Measurements from ENCODE around the gene CHCHD4.

The CHCHD4 gene

GRCh38 chr3:14150491-14151230 is 26.0 kb upstream of the CHCHD4 start:
- FAIRE-seq (no peak), DNase-seq (ENCODE audit: insufficient read length, low spot score) (no peak)

- DNase-seq (ENCODE audit: insufficient read length, low spot score) (no peak), FAIRE-seq (no peak)
Measured at GRCh38 chr3:14150078-14150477, 25.4 kb upstream of the CHCHD4 start.

GRCh38 chr3:14148041-14148985 is 23.6 kb upstream of the CHCHD4 start:
- FAIRE-seq (no peak), DNase-seq (ENCODE audit: insufficient read length, low spot score) (no peak)

GRCh38 chr3:14147617-14148016 is 22.9 kb upstream of the CHCHD4 start:
- FAIRE-seq, result no peak
- no peak for DNase-seq (ENCODE audit: insufficient read length, low spot score)

- DNase-seq (ENCODE audit: insufficient read length, low spot score), result no peak
- no peak for FAIRE-seq
Measured at GRCh38 chr3:14147066-14147435, 22.4 kb upstream of the CHCHD4 start.

GRCh38 chr3:14146381-14147065 is 21.9 kb upstream of the CHCHD4 start:
- no peak for DNase-seq (ENCODE audit: insufficient read length, low spot score)
- no peak for FAIRE-seq

GRCh38 chr3:14145670-14146380 is 21.2 kb upstream of the CHCHD4 start:
- DNase-seq (ENCODE audit: insufficient read length, low spot score) (no peak), FAIRE-seq (no peak)

GRCh38 chr3:14145236-14145635 is 20.6 kb upstream of the CHCHD4 start:
- DNase-seq (ENCODE audit: insufficient read length, low spot score), result no peak
- FAIRE-seq, result no peak

GRCh38 chr3:14144423-14145075 is 19.9 kb upstream of the CHCHD4 start:
- FAIRE-seq (peak; percentile 86), DNase-seq (ENCODE audit: insufficient read length, low spot score) (peak; percentile 86)

- no peak for FAIRE-seq
Measured at GRCh38 chr3:14143271-14144225, 18.9 kb upstream of the CHCHD4 start.

GRCh38 chr3:14142567-14143270 is 18.0 kb upstream of the CHCHD4 start:
- no peak for DNase-seq (ENCODE audit: insufficient read length, low spot score)
- FAIRE-seq, result no peak

More at GRCh38 chr3:14143271-14144225, 18.9 kb upstream of the CHCHD4 start:
- DNase-seq (ENCODE audit: insufficient read length, low spot score), result no peak

GRCh38 chr3:14141602-14142341 is 17.1 kb upstream of the CHCHD4 start:
- DNase-seq (ENCODE audit: insufficient read length, low spot score) (no peak), FAIRE-seq (no peak)

- DNase-seq (ENCODE audit: insufficient read length, low spot score) (no peak), FAIRE-seq (no peak)
Measured at GRCh38 chr3:14141144-14141543, 16.5 kb upstream of the CHCHD4 start.

GRCh38 chr3:14140668-14141067 is 16.0 kb upstream of the CHCHD4 start:
- FAIRE-seq (no peak), DNase-seq (ENCODE audit: insufficient read length, low spot score) (no peak)

- no peak for FAIRE-seq
Measured at GRCh38 chr3:14139771-14140170, 15.1 kb upstream of the CHCHD4 start.

GRCh38 chr3:14138878-14139655 is 14.4 kb upstream of the CHCHD4 start:
- FAIRE-seq, result no peak

More at GRCh38 chr3:14139771-14140170, 15.1 kb upstream of the CHCHD4 start:
- no peak for DNase-seq (ENCODE audit: insufficient read length, low spot score)

More at GRCh38 chr3:14138878-14139655, 14.4 kb upstream of the CHCHD4 start:
- DNase-seq (ENCODE audit: insufficient read length, low spot score), result no peak
